MM.1S (cell line): ENCODE results near the gene FREM1.

Source experiments
- EZH2 ChIP-seq: fragments of 300-600 bp; sonication (generic); optimal IDR thresholded peaks from 2 replicates; pipeline ENCODE3; 2017; ENCODE audit warnings: low read depth, mild to moderate bottlenecking, antibody characterized with exemption, low read length, mixed read lengths
- TF ChIP-seq, protein P1 (sequence below): fragments of 300-600 bp; sonication (generic); IDR thresholded peaks from 2 replicates; pipeline ENCODE4 v1.5.1; 2016; ENCODE audit warnings: antibody characterized with exemption, low read length, mixed read lengths

DNA sequence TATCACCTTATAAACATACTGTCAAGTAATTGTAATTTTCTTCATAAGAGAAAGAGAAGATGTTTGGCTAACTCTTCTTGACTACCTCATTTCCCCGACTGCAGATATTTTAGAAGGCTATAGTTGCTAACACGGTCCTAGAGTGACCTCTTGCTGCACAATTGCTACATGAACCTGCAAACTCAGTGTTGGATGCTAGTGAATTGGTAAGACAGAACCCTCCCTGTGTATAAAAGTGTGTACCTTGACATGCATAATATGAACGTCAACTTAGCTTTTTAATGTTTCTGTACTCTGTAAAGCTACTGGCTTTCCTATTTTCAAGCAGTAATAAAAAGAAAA lies 141.0 kb downstream of the FREM1 start:
- TF ChIP-seq, protein P1, sequence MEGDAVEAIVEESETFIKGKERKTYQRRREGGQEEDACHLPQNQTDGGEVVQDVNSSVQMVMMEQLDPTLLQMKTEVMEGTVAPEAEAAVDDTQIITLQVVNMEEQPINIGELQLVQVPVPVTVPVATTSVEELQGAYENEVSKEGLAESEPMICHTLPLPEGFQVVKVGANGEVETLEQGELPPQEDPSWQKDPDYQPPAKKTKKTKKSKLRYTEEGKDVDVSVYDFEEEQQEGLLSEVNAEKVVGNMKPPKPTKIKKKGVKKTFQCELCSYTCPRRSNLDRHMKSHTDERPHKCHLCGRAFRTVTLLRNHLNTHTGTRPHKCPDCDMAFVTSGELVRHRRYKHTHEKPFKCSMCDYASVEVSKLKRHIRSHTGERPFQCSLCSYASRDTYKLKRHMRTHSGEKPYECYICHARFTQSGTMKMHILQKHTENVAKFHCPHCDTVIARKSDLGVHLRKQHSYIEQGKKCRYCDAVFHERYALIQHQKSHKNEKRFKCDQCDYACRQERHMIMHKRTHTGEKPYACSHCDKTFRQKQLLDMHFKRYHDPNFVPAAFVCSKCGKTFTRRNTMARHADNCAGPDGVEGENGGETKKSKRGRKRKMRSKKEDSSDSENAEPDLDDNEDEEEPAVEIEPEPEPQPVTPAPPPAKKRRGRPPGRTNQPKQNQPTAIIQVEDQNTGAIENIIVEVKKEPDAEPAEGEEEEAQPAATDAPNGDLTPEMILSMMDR, result no peak
- no peak for TF ChIP-seq EZH2
